Keratinocyte (primary cell): ENCODE results near the gene MYBPC1.

Source experiments
- CTCF ChIP-seq, 3 experiments: IDR thresholded peaks in 1 of 3; conservative IDR thresholded peaks in 1 of 3; optimal IDR thresholded peaks in 1 of 3; 2 replicates in 2 of 3; 3 replicates in 1 of 3; pipeline versions ENCODE3 to v1.5.1; 2011; ENCODE audit warnings: low read length in 3 of 3, mild to moderate bottlenecking in 3 of 3, moderate library complexity in 2 of 3, control low read depth in 1 of 3, inconsistent platforms in 1 of 3; ENCODE audit not compliant: insufficient read depth in 2 of 3; ENCODE audit errors: extremely low read depth in 1 of 3
- EZH2 ChIP-seq: IDR thresholded peaks from one replicate; pipeline ENCODE4 v1.6.1; 2012; ENCODE audit warnings: inconsistent platforms, mild to moderate bottlenecking, low read length, moderate library complexity

GRCh38 chr12:101706403-101706802 is 111.6 kb downstream of the MYBPC1 start:
- no peak for TF ChIP-seq CTCF (optimal IDR thresholded peaks at IDR 0.05 in 1 of 3, IDR thresholded peaks at IDR 0.05 in 1 of 3, conservative IDR thresholded peaks at IDR 0.05 in 1 of 3; ENCODE audit: extremely low read depth in 1 of 3, insufficient read depth in 2 of 3, low read length in 3 of 3)
- no peak for TF ChIP-seq EZH2
